ENCODE measurements around the gene NBEAL2. TPM values are rescaled to one million over a fixed set of nuclear protein-coding genes. Genes with fewer than 3 reads are reported as not detected.
A peak's percentile ranks its signal among the peaks of the same experiment; 100 is the strongest.

NBEAL2 gene
- total RNA-seq, 1 donor from 2014 or later, result 202 TPM

DNA sequence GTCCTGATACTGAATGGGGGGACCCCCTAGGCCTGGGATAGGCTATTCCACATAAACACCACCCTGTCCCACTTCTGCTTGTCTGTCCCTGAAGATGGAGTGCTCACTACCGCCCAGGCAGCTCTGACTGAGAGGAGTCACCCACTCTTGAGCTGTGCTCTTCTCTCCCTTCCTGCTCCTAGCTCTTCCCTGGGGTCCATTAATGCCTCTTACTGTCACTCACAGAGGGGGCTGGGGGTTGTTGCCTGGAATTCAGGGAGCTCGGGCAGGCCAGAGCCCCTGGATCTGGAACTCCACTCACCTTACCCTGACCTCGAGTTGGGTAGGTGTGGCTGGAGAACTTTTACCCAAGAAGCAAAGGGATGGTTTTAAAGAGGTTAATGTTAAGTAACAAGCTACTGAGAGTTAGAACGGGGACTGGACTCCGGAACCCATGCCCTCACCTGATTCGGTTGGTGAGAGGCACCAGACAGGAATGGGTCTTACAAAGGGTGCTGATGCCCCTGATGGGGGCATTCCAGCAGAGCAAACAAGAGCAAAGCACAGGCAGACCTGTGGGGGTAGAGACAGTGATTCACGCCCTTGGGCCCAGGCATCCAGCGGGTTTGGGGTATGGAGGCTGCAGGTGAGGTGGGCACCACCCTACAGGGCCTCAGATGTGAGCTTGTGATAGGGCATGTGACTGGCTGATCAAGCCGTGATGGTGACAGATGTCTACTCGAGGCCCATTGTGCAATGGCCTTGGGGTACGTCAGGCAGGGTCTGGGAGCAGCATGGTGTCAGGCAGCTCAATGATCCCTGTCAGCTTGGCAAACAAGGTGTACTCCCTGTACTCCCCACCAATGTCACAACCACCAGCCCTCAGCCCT lies 5.4 kb downstream of the NBEAL2 start:
- peaks cover 2% of the 10 kb centered on the region for H3K36me3 Mint-ChIP-seq (ENCODE audit: low read depth, unreplicated experiment)
- peaks cover 53% of the 10 kb centered on the region for H3K4me1 Mint-ChIP-seq (ENCODE audit: unreplicated experiment)
- no peak for DNase-seq (ENCODE audit: low spot score)
- TF ChIP-seq, protein P1, sequence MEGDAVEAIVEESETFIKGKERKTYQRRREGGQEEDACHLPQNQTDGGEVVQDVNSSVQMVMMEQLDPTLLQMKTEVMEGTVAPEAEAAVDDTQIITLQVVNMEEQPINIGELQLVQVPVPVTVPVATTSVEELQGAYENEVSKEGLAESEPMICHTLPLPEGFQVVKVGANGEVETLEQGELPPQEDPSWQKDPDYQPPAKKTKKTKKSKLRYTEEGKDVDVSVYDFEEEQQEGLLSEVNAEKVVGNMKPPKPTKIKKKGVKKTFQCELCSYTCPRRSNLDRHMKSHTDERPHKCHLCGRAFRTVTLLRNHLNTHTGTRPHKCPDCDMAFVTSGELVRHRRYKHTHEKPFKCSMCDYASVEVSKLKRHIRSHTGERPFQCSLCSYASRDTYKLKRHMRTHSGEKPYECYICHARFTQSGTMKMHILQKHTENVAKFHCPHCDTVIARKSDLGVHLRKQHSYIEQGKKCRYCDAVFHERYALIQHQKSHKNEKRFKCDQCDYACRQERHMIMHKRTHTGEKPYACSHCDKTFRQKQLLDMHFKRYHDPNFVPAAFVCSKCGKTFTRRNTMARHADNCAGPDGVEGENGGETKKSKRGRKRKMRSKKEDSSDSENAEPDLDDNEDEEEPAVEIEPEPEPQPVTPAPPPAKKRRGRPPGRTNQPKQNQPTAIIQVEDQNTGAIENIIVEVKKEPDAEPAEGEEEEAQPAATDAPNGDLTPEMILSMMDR (IDR thresholded peaks at IDR 0.05; ENCODE audit: unreplicated experiment), result no peak
- H3K4me3 Mint-ChIP-seq (ENCODE audit: unreplicated experiment), result no peak overlapping the region
- H3K9me3 Mint-ChIP-seq (ENCODE audit: unreplicated experiment), result no peaks in the 10 kb centered on the region
- H3K27me3 Mint-ChIP-seq (ENCODE audit: unreplicated experiment), result peaks cover 10% of the 10 kb centered on the region
- no peak overlapping the region for H3K27ac Mint-ChIP-seq (ENCODE audit: unreplicated experiment)

DNA sequence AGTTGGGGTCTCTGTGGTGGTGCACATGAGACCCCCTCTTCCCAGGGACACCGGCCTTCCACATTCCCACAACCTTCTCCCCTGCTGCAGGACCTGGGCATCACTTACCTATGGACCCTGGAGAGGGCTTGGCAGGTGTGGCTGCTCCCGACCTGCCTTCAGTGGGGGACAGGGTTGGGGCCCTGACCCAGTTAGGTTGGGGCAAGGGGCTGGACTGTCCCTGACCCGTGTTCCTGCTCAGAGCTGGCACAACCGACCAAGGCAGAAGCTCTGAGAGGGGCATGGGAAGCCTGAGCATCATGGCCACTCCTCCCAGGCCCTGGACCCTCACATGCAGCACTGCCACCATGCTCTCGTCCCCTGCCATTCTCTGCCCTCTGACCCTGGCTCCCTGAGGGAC lies 6.1 kb downstream of the NBEAL2 start:
- peaks cover 8% of the 10 kb centered on the region for H3K36me3 Mint-ChIP-seq (ENCODE audit: low read depth, unreplicated experiment)
- H3K9me3 Mint-ChIP-seq (ENCODE audit: unreplicated experiment), result no peaks in the 10 kb centered on the region
- H3K27ac Mint-ChIP-seq (ENCODE audit: unreplicated experiment), result no peak overlapping the region
- TF ChIP-seq, protein P1 (IDR thresholded peaks at IDR 0.05; ENCODE audit: unreplicated experiment), result no peak
- peaks cover 59% of the 10 kb centered on the region for H3K4me1 Mint-ChIP-seq (ENCODE audit: unreplicated experiment)
- no peak overlapping the region for H3K4me3 Mint-ChIP-seq (ENCODE audit: unreplicated experiment)
- H3K27me3 Mint-ChIP-seq (ENCODE audit: unreplicated experiment), result peaks cover 12% of the 10 kb centered on the region
- DNase-seq (ENCODE audit: low spot score), result no peak

DNA sequence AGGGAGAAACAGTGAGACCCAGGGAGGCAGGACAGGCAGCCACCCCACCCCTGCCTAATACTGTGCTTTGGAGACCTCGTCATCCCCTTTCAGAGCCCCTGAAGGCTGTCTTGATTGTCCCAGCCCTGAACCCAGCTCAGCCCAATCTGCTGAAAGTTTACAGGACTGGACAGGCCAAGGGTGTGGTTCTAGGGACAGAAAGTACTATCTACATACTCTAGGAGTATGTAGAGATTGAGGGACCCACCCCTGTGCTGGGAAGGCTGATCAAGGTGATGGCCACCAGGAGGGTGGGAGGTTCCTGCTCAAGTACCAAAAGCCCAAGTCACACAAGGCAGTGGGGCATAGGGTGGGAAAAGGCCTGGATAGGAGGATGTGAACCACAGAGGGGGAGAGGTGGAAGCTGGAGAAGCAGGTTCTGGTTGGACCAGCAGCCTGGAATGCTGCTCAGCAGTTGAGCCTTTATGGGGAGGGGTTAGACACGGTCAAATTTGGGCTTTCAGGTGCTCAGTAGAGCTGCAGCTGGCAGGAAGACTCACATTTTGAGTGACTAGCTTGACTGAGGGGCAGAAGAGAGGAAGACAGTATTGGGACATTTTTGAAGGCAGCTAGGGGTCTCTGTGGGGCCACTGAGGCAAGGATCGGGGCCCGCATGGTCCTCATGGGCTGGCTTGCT lies 6.7 kb downstream of the NBEAL2 start:
- peak overlapping the region; percentile 7 for H3K4me3 Mint-ChIP-seq (ENCODE audit: unreplicated experiment)
- H3K27ac Mint-ChIP-seq (ENCODE audit: unreplicated experiment), result peak overlapping the region; percentile 22
- TF ChIP-seq, protein P1 (IDR thresholded peaks at IDR 0.05; ENCODE audit: unreplicated experiment), result no peak
- peaks cover 12% of the 10 kb centered on the region for H3K36me3 Mint-ChIP-seq (ENCODE audit: low read depth, unreplicated experiment)
- H3K27me3 Mint-ChIP-seq (ENCODE audit: unreplicated experiment), result peaks cover 8% of the 10 kb centered on the region
- no peaks in the 10 kb centered on the region for H3K9me3 Mint-ChIP-seq (ENCODE audit: unreplicated experiment)
- H3K4me1 Mint-ChIP-seq (ENCODE audit: unreplicated experiment), result peaks cover 55% of the 10 kb centered on the region
- no peak for DNase-seq (ENCODE audit: low spot score)

DNA sequence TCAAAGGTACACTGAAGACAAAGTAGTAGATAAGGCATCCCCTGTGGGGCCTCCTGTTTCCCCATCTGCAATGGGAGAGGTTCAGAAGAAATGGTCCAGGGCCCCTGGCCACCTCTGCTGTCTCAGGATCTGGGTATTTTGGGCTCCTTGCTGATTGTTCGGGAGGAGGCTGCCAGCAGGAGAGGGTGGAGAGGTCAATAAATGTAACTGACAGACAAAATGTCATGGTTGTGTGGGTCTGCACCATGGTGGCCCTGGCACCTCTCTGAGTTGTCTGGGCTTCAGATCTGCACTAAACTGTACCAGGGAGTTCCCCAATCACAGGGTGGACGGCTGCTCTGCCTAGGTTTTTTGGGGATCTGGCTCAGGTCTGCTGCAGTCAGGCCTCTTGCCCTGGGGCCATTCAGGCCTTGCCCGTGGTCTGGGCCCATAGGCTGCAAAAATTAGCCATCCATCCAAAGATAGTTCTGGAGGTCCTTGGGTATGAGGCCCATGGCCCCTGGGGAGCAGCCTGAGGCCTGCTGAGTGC lies 7.4 kb downstream of the NBEAL2 start:
- Mint-ChIP-seq H3K4me1 (ENCODE audit: unreplicated experiment) (peaks cover 50% of the 10 kb centered on the region), H3K27me3 (ENCODE audit: unreplicated experiment) (peaks cover 8% of the 10 kb centered on the region), H3K4me3 (ENCODE audit: unreplicated experiment) (peak overlapping the region; percentile 7), H3K27ac (ENCODE audit: unreplicated experiment) (peak overlapping the region; percentile 22), H3K36me3 (ENCODE audit: low read depth, unreplicated experiment) (peaks cover 12% of the 10 kb centered on the region), H3K9me3 (ENCODE audit: unreplicated experiment) (no peaks in the 10 kb centered on the region)
- no peak for DNase-seq (ENCODE audit: low spot score)
- TF ChIP-seq, protein P1 (IDR thresholded peaks at IDR 0.05; ENCODE audit: unreplicated experiment), result no peak
